Esophagus squamous epithelium (tissue), 5 donors: ENCODE results near the gene CYTH3. TPM values are rescaled to one million over a fixed set of nuclear protein-coding genes. Genes with fewer than 3 reads are reported as not detected.

Experiments
- DNase-seq: peaks from one replicate; lab custom pipeline; 2025; lab: John Stamatoyannopoulos, UW
- H3K27ac ChIP-seq, 4 donors: fragments of 200-600 bp; sonication (generic); one replicate each; pipeline ENCODE4 v1.5.1; 2016 to 2019; ENCODE audit warnings: mild to moderate bottlenecking in 1 of 4
- H3K27me3 ChIP-seq, 4 donors: fragments of 200-600 bp; sonication (generic); 1 replicate in 3 of 4; 2 replicates in 1 of 4; pipeline versions ENCODE4 v1.5.1 to v1.6.0; 2017 to 2021; ENCODE audit warnings: antibody characterized with exemption in 1 of 4
- H3K36me3 ChIP-seq, 3 donors: fragments of 200-600 bp; sonication (generic); one replicate each; pipeline ENCODE4 v1.5.1; 2016 to 2019
- H3K4me1 ChIP-seq, 3 donors: fragments of 200-600 bp; sonication (generic); one replicate each; pipeline ENCODE4 v1.5.1; 2017 to 2019
- H3K4me3 ChIP-seq, 4 donors: fragments of 200-600 bp; sonication (generic); 1 replicate in 3 of 4; 2 replicates in 1 of 4; pipeline ENCODE4 v1.5.1; 2016 to 2019; ENCODE audit warnings: mild to moderate bottlenecking in 2 of 4, moderate library complexity in 1 of 4
- H3K9me3 ChIP-seq, 3 donors: fragments of 200-600 bp; sonication (generic); one replicate each; pipeline ENCODE4 v1.5.1; 2016 to 2019
- CTCF ChIP-seq, 6 experiments: fragments of 450-650 bp in 4 of 6; fragments of 200-600 bp in 2 of 6; sonication (generic) in 2 of 6; IDR thresholded peaks; one replicate each; pipeline ENCODE4 v1.5.1; 2016 to 2019; ENCODE audit warnings: antibody characterized with exemption in 6 of 6, mild to moderate bottlenecking in 4 of 6, moderate library complexity in 4 of 6
- POLR2A ChIP-seq, 4 donors: fragments of 450-650 bp; IDR thresholded peaks; one replicate each; pipeline ENCODE4 v1.6.1; 2017; ENCODE audit warnings: antibody characterized with exemption in 4 of 4, mild to moderate bottlenecking in 4 of 4, moderate library complexity in 3 of 4
- WGBS, 2 donors: methylation state at CpG; one replicate each; pipeline ENCODE4 v1.1.5; 2018; 5-methylcytosine and 5-hydroxymethylcytosine counted together
- intact Hi-C: fragments of 100-400 bp; cut with DNase I; formaldehyde crosslinking; loops from one replicate; pipeline ENCODE4 v1.15.0; 2022
- total RNA-seq, 4 donors: library from RNA; depleted of rRNA; stranded (reverse); fragments of >200 nt; gene quantifications; one replicate each; pipeline ENCODE4 v1.1.0, GENCODE V29; 2016
- donor health status: DM: yes; HTN: yes; CAD: no.

CYTH3 gene
- total RNA-seq, 4 donors from 2014 or later = 11.5 to 27.7 (median 12.7) TPM

- intact Hi-C loops = no loop called here
- DNase-seq = no peak
Measured at GRCh38 chr7:6210621-6211372, 61.6 kb downstream of the CYTH3 start.

GRCh38 chr7:6209340-6209739, 63.1 kb downstream of the CYTH3 start:
- Histone ChIP-seq H3K9me3 (no peaks in the 10 kb centered on the region), H3K27me3 (no peaks in the 10 kb centered on the region), H3K27ac (no peak overlapping the region), H3K36me3 (no peaks in the 10 kb centered on the region), H3K4me3 (no peak overlapping the region), H3K4me1 (peaks cover 0 to 20% (median 14%) of the 10 kb centered on the region in 3 donors)
- 56 to 73% methylated on average over 6 of the region's 6 CpGs for WGBS, 2 donors
- intact Hi-C loops = no loop called here
- TF ChIP-seq CTCF (IDR thresholded peaks at IDR 0.05) (no peak), POLR2A (IDR thresholded peaks at IDR 0.05) (no peak)
- no peak for DNase-seq

More at GRCh38 chr7:6210621-6211372, 61.6 kb downstream of the CYTH3 start:
- Histone ChIP-seq H3K27me3 (no peaks in the 10 kb centered on the region), H3K36me3 (no peaks in the 10 kb centered on the region), H3K9me3 (no peaks in the 10 kb centered on the region), H3K27ac (no peak overlapping the region), H3K4me1 (peaks cover 0 to 18% (median 11%) of the 10 kb centered on the region in 3 donors), H3K4me3 (no peak overlapping the region)
- TF ChIP-seq CTCF (IDR thresholded peaks at IDR 0.05) = no peak
- TF ChIP-seq POLR2A (IDR thresholded peaks at IDR 0.05) = no peak
- 86 to 87% methylated on average over 7 of the region's 7 CpGs for WGBS, 2 donors

- H3K27me3 ChIP-seq = no peaks in the 10 kb centered on the region
- H3K4me1 ChIP-seq = peaks cover 0 to 21% (median 14%) of the 10 kb centered on the region in 3 donors
- no peak overlapping the region for H3K27ac ChIP-seq
- DNase-seq = no peak
- H3K36me3 ChIP-seq = no peaks in the 10 kb centered on the region
- intact Hi-C loops = no loop called here
- WGBS, 2 donors = 95 to 100% methylated on average over 5 of the region's 5 CpGs
- no peaks in the 10 kb centered on the region for H3K9me3 ChIP-seq
- no peak for TF ChIP-seq POLR2A (IDR thresholded peaks at IDR 0.05)
- TF ChIP-seq CTCF (IDR thresholded peaks at IDR 0.05) = no peak
- H3K4me3 ChIP-seq = no peak overlapping the region
Measured at GRCh38 chr7:6208573-6209328, 63.7 kb downstream of the CYTH3 start.

DNA sequence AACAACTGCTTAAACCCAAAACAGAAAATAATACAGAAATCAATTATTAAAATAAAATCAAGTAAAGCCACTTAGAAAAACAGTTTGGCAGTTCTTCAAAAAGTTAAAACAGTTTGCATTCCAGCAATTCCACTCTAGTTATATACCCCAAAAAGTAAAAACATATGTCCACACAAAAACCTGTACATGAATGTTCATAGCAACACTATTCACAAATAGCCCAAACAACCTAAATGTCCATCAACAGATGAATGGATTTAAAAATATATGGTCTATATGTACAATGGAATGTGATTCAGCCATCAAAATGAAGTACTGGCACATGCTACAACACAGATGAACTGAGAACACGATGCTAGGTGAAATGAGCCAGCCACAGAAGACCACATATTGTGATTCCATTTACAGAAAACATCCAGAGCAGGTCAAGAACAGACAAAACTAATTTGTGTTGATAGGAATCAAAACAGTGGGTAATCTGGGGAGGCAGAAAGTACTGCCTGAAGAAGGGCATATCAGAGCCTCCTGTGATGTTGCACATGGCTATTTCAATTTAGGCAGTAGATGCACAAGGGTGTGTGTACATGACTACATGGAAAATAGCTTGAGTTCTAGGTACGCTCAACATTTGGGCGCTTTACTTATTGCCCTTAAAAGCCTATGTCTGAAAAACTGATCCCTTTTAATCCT, 66.3 kb downstream of the CYTH3 start:
- no peak overlapping the region for H3K27ac ChIP-seq
- 59 to 67% methylated on average over 3 of the region's 3 CpGs for WGBS, 2 donors
- DNase-seq = no peak
- no peaks in the 10 kb centered on the region for H3K27me3 ChIP-seq
- peaks cover 0 to 21% (median 14%) of the 10 kb centered on the region in 3 donors for H3K4me1 ChIP-seq
- H3K4me3 ChIP-seq = no peak overlapping the region
- no peak for TF ChIP-seq CTCF (IDR thresholded peaks at IDR 0.05)
- TF ChIP-seq POLR2A (IDR thresholded peaks at IDR 0.05) = no peak
- H3K9me3 ChIP-seq = no peaks in the 10 kb centered on the region
- H3K36me3 ChIP-seq = no peaks in the 10 kb centered on the region
- intact Hi-C loops = no loop called here
